Mesenchymal stem cell (in vitro differentiated cells and primary cell): ENCODE measurements around the gene DMAP1. TPM values are rescaled to one million over a fixed set of nuclear protein-coding genes. Genes with fewer than 3 reads are reported as not detected.

Source experiments
- DNase-seq: peaks from one replicate; pipeline ENCODE4 v3.0.0-alpha.2; 2013
- H2AFZ ChIP-seq: one replicate; pipeline ENCODE4 v1.6.1; 2013; ENCODE audit warnings: low read depth, mild to moderate bottlenecking, control low read depth, inconsistent platforms, low read length, moderate library complexity
- H2AK5ac ChIP-seq: 2 replicates; pipeline ENCODE4 v1.6.1; 2013; ENCODE audit warnings: low read length, moderate library complexity, mild to moderate bottlenecking, inconsistent platforms; ENCODE audit not compliant: severe bottlenecking
- H2BK120ac ChIP-seq: one replicate; pipeline ENCODE4 v1.6.1; 2013; ENCODE audit warnings: low read depth, mild to moderate bottlenecking, inconsistent platforms, low read length, moderate library complexity
- H2BK12ac ChIP-seq, 2 experiments: one replicate each; pipeline ENCODE4 v1.6.1; 2013; ENCODE audit warnings: inconsistent platforms in 2 of 2, low read length in 2 of 2, mild to moderate bottlenecking in 2 of 2, moderate library complexity in 2 of 2, control low read depth in 1 of 2
- H2BK15ac ChIP-seq: one replicate; pipeline ENCODE4 v1.6.1; 2013; ENCODE audit warnings: mild to moderate bottlenecking, low read depth, inconsistent platforms; ENCODE audit not compliant: poor library complexity, severe bottlenecking
- H2BK5ac ChIP-seq: 2 replicates; pipeline ENCODE4 v1.6.1; 2013; ENCODE audit warnings: low read depth, mild to moderate bottlenecking, low read length, control low read depth, inconsistent platforms; ENCODE audit not compliant: poor library complexity, severe bottlenecking
- H3K14ac ChIP-seq, 2 experiments: one replicate each; pipeline ENCODE4 v1.6.1; 2013; ENCODE audit warnings: inconsistent platforms in 2 of 2, low read length in 2 of 2, control low read depth in 1 of 2, mild to moderate bottlenecking in 1 of 2, moderate library complexity in 1 of 2
- H3K18ac ChIP-seq, 2 experiments: one replicate each; pipeline ENCODE4 v1.6.1; 2013; ENCODE audit warnings: inconsistent platforms in 2 of 2, low read length in 2 of 2, control low read depth in 1 of 2, low read depth in 1 of 2, mild to moderate bottlenecking in 1 of 2
- H3K23ac ChIP-seq, 2 experiments: one replicate each; pipeline ENCODE4 v1.6.1; 2013; ENCODE audit warnings: inconsistent platforms in 2 of 2, low read length in 2 of 2, mild to moderate bottlenecking in 2 of 2, moderate library complexity in 2 of 2, control low read depth in 1 of 2
- H3K27ac ChIP-seq: 2 replicates; pipeline ENCODE4 v1.5.1; 2013; ENCODE audit warnings: mild to moderate bottlenecking, moderate library complexity, low read length, control low read depth, inconsistent platforms; ENCODE audit not compliant: poor library complexity, severe bottlenecking
- H3K27me3 ChIP-seq, 2 experiments: 2 replicates each; pipeline versions ENCODE4 v1.6.1 to v1.7.0; 2013; ENCODE audit warnings: low read length in 2 of 2, mild to moderate bottlenecking in 2 of 2, moderate library complexity in 2 of 2, control low read depth in 1 of 2, inconsistent platforms in 1 of 2; ENCODE audit not compliant: control insufficient read depth in 1 of 2, insufficient read depth in 1 of 2
- H3K36me3 ChIP-seq, 2 experiments: 2 replicates each; pipeline versions ENCODE4 v1.6.1 to v1.7.0; 2013; ENCODE audit warnings: low read length in 2 of 2, control low read depth in 1 of 2, inconsistent platforms in 1 of 2, low read depth in 1 of 2, mild to moderate bottlenecking in 1 of 2; ENCODE audit not compliant: insufficient read depth in 2 of 2, control insufficient read depth in 1 of 2
- H3K4ac ChIP-seq, 2 experiments: one replicate each; pipeline ENCODE4 v1.6.1; 2013; ENCODE audit warnings: inconsistent platforms in 2 of 2, low read length in 2 of 2, mild to moderate bottlenecking in 2 of 2, moderate library complexity in 2 of 2, control low read depth in 1 of 2, low read depth in 1 of 2
- H3K4me1 ChIP-seq: 2 replicates; pipeline ENCODE4 v1.6.1; 2013; ENCODE audit warnings: low read depth, low read length, control low read depth; ENCODE audit not compliant: control insufficient read depth, insufficient read depth
- H3K4me2 ChIP-seq: 2 replicates; pipeline ENCODE4 v1.6.1; 2013; ENCODE audit warnings: low read length, mild to moderate bottlenecking, inconsistent platforms; ENCODE audit not compliant: poor library complexity, severe bottlenecking
- H3K4me3 ChIP-seq, 2 experiments: 2 replicates each; pipeline versions ENCODE4 v1.5.1 to v1.7.0; 2013; ENCODE audit warnings: low read length in 2 of 2, mild to moderate bottlenecking in 2 of 2, control low read depth in 1 of 2, low read depth in 1 of 2; ENCODE audit not compliant: insufficient read depth in 1 of 2
- H3K79me1 ChIP-seq: replicated peaks from 2 replicates; pipeline ENCODE4 v1.6.1; 2013; ENCODE audit warnings: mild to moderate bottlenecking, control low read depth, low read length, inconsistent platforms; ENCODE audit not compliant: poor library complexity, severe bottlenecking
- H3K9ac ChIP-seq: 2 replicates; pipeline ENCODE4 v1.7.0; 2013; ENCODE audit warnings: mild to moderate bottlenecking, low read length, moderate library complexity
- H3K9me3 ChIP-seq: 2 replicates; pipeline ENCODE4 v1.7.0; 2013; ENCODE audit warnings: mild to moderate bottlenecking, low read length; ENCODE audit not compliant: control insufficient read depth
- H4K8ac ChIP-seq: one replicate; pipeline ENCODE4 v1.6.1; 2013; ENCODE audit warnings: inconsistent platforms, mild to moderate bottlenecking, low read length, moderate library complexity
- H4K91ac ChIP-seq: one replicate; pipeline ENCODE4 v1.6.1; 2013; ENCODE audit warnings: mild to moderate bottlenecking, low read length, inconsistent platforms
- WGBS: methylation state at CpG from one replicate; pipeline ENCODE4 v1.1.7; 2013; ENCODE audit warnings: mixed read lengths; 5-methylcytosine and 5-hydroxymethylcytosine counted together
- small RNA-seq: library from polyadenylated mRNA; stranded (forward); fragments of <200 nt; extraction: miRNeasy Mini kit (QIAGEN cat#:217004); gene quantifications from one replicate; pipeline ENCODE3, GENCODE V24; 2013; ENCODE audit warnings: low read depth

Gene DMAP1

GRCh38 chr1:44268054-44268453 is 54.8 kb downstream of the DMAP1 start:
- H3K23ac ChIP-seq, result no peak overlapping the region
- no peak overlapping the region for H4K8ac ChIP-seq
- H3K9me3 ChIP-seq, result no peaks in the 10 kb centered on the region
- H3K79me1 ChIP-seq, result peaks cover 37% of the 10 kb centered on the region
- no peak overlapping the region for H2BK5ac ChIP-seq
- no peak overlapping the region for H3K4ac ChIP-seq
- peaks cover 2% of the 10 kb centered on the region for H3K4me1 ChIP-seq
- WGBS, result no CpG with 5 or more reads among the region's 1 CpG
- no peak overlapping the region for H4K91ac ChIP-seq
- no peak overlapping the region for H3K27ac ChIP-seq
- no peak overlapping the region for H2BK12ac ChIP-seq
- no peak overlapping the region for H2BK15ac ChIP-seq
- H3K4me2 ChIP-seq, result no peak overlapping the region
- no peak overlapping the region for H3K9ac ChIP-seq
- DNase-seq, result no peak
- H2AK5ac ChIP-seq, result no peak overlapping the region
- no peak overlapping the region for H2AFZ ChIP-seq
- H2BK120ac ChIP-seq, result no peak overlapping the region
- H3K4me3 ChIP-seq, result no peak overlapping the region
- H3K18ac ChIP-seq, result no peak overlapping the region
- no peaks in the 10 kb centered on the region for H3K27me3 ChIP-seq
- peaks cover 0 to 19% of the 10 kb centered on the region in 2 experiments for H3K36me3 ChIP-seq
- no peak overlapping the region for H3K14ac ChIP-seq

Small RNA genes lying within 50 kb of the gene (small RNA-seq; reads per million reads assigned to genes)
- not detected for gene AL035417.1
